HepG2 (cell line): ENCODE data around the gene C18orf54. TPM values are rescaled to one million over a fixed set of nuclear protein-coding genes. Genes with fewer than 3 reads are reported as not detected.

ENCODE experiments used
- ATF1 ChIP-seq: IDR thresholded peaks from 2 replicates; pipeline ENCODE4 v1.6.1; 2016; ENCODE audit warnings: mild to moderate bottlenecking, control low read depth
- DMAP1 ChIP-seq: IDR thresholded peaks from 2 replicates; pipeline ENCODE4 v1.6.1; 2016
- DNMT3B ChIP-seq: conservative IDR thresholded peaks from 2 replicates; pipeline ENCODE4 v1.6.1; 2016; ENCODE audit warnings: missing biosample characterization, control low read depth
- GABPB1 ChIP-seq: IDR thresholded peaks from 2 replicates; pipeline ENCODE4 v1.6.1; 2016; ENCODE audit warnings: mild to moderate bottlenecking, missing genetic modification reagents, moderate library complexity, missing compliant biosample characterization
- KDM2A ChIP-seq: sonication (generic); formaldehyde crosslinking; IDR thresholded peaks from 2 replicates; pipeline ENCODE4 v1.4.0; 2020; ENCODE audit warnings: low read depth, missing genetic modification reagents, borderline replicate concordance
- MEIS2 ChIP-seq: sonication (generic); formaldehyde crosslinking; IDR thresholded peaks from 2 replicates; pipeline ENCODE4 v1.9.0; 2021; ENCODE audit warnings: mild to moderate bottlenecking, missing genetic modification reagents
- MYC ChIP-seq: sonication (generic); formaldehyde crosslinking; IDR thresholded peaks from 2 replicates; pipeline ENCODE4 v1.9.0; 2021; ENCODE audit warnings: missing genetic modification reagents, borderline replicate concordance
- NFYB ChIP-seq: sonication (generic); formaldehyde crosslinking; IDR thresholded peaks from 2 replicates; pipeline ENCODE4 v1.4.0; 2020; ENCODE audit warnings: missing genetic modification reagents
- PRDM10 ChIP-seq: sonication (generic); formaldehyde crosslinking; IDR thresholded peaks from 2 replicates; pipeline ENCODE4 v1.4.0; 2020; ENCODE audit warnings: low read depth, missing genetic modification reagents
- RBFOX2 ChIP-seq: fragments of 200-400 bp; formaldehyde crosslinking; IDR thresholded peaks from 2 replicates; pipeline ENCODE4 v1.6.1; 2017; ENCODE audit warnings: low read depth, mild to moderate bottlenecking, low read length
- SNRNP70 ChIP-seq: fragments of 200-400 bp; formaldehyde crosslinking; IDR thresholded peaks from 2 replicates; pipeline ENCODE4 v1.6.1; 2017; ENCODE audit warnings: mild to moderate bottlenecking, low read depth, low read length, moderate library complexity
- SP1 ChIP-seq, 2 experiments: fragments of 450-650 bp in 1 of 2; sonication (generic) in 1 of 2; formaldehyde crosslinking in 1 of 2; IDR thresholded peaks; 2 replicates each; pipeline versions ENCODE4 v1.4.0 to v1.6.1; 2016 to 2020; ENCODE audit warnings: missing genetic modification reagents in 1 of 2
- TCF7L2 ChIP-seq: IDR thresholded peaks from 2 replicates; pipeline ENCODE4 v1.6.1; 2011; ENCODE audit warnings: mild to moderate bottlenecking, low read depth, low read length, moderate library complexity
- ZNF644 ChIP-seq: IDR thresholded peaks from 2 replicates; pipeline ENCODE4 v1.6.1; 2016; ENCODE audit warnings: low read depth
- ZNF672 ChIP-seq: sonication (generic); formaldehyde crosslinking; IDR thresholded peaks from 2 replicates; pipeline ENCODE4 v1.8.1; 2022; ENCODE audit warnings: missing genetic modification reagents
- ZNF749 ChIP-seq: sonication (generic); formaldehyde crosslinking; IDR thresholded peaks from 2 replicates; pipeline ENCODE4 v1.8.0; 2022; ENCODE audit warnings: mild to moderate bottlenecking, missing genetic modification reagents, moderate library complexity, borderline replicate concordance
- ZNF773 ChIP-seq: sonication (generic); formaldehyde crosslinking; IDR thresholded peaks from 2 replicates; pipeline ENCODE4 v1.4.0; 2020; ENCODE audit warnings: missing genetic modification reagents, borderline replicate concordance
- polyA plus RNA-seq, 8 experiments: library from polyadenylated mRNA; depleted of rRNA in 3 of 8; stranded (reverse) in 7 of 8; unstranded in 1 of 8; fragments of >200 nt; fragmentation: Illumina TruSeq in 4 of 8; extraction: Trizol in 4 of 8; gene quantifications; 2 replicates each; pipeline versions ENCODE4 v1.2.1 to v1.2.3, GENCODE V29; 2011 to 2016; ENCODE audit warnings: low read depth in 4 of 8, missing spikeins in 1 of 8, mixed read lengths in 1 of 8; ENCODE audit not compliant: insufficient read depth in 1 of 8
- total RNA-seq, 5 experiments: library from RNA; depleted of rRNA; stranded (reverse); fragments of >200 nt; fragmentation: Illumina TruSeq; extraction: Trizol; gene quantifications; 2 replicates each; pipeline ENCODE4 v1.2.3, GENCODE V29; 2016; ENCODE audit warnings: low read depth in 1 of 5
- TF ChIP-seq, protein P1 (sequence below): sonication (generic); formaldehyde crosslinking; IDR thresholded peaks from 2 replicates; pipeline ENCODE4 v1.4.0; 2020; ENCODE audit warnings: missing genetic modification reagents

Gene C18orf54
- total and polyA plus RNA-seq, 2 of the 13 experiments (the other 11 are each of a cell fraction or from before 2014, with no cell fraction given): 1.8 to 2.5 TPM

DNA sequence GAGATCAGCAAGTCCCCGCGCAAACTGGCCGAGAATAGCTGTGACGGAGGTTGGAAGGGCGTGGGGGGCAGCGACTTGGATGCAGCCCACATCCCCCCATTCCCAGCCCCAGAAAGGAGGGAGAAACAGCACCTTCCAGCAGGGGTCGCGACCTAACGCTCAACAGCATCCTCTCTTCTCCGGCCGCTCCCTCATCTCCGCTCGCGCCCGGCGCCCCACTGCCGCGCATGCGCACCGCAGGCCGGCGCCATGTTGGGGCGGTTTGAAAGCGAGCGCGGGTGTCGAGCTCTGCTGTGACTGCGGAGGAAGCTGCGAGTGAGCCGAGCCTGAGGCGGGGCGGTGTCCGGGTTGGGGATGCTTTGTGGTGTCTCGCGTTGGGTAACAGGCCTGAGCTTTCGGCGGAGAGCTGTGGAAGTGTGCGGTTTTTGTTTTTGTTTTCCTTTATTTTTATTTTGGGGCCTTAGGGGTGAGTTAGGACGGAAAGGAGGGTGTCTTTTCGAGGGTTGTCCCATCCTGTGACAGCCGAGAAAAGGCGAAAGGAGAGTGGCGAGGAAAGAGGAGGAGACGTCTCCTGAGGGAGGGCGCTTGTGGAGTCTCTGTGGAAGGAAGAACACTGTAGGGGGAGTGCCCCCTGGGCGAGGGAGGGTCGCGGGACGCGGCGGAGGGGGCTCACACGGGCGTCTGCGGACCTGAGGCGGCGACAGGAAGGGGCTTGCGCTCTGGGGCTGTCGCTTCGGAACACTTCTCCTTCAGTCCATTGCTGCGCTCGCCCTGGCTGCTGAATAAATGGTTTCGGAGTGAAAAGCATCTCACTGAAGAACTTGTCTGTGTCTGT is at the start of gene C18orf54, which contains the start of gene STARD6 (continued):
- TF ChIP-seq PRDM10 (CRISPR knock-in tag) (no peak), RBFOX2 (peak; percentile 76), DMAP1 (CRISPR knock-in tag) (no peak), ZNF749 (CRISPR knock-in tag) (no peak), NFYB (CRISPR knock-in tag) (no peak), MYC (CRISPR knock-in tag) (no peak), TCF7L2 (no peak), ATF1 (CRISPR knock-in tag) (no peak), ZNF773 (CRISPR knock-in tag) (no peak), KDM2A (CRISPR knock-in tag) (peak; percentile 67; the same call in 1 of the 2 replicates), SP1 (IDR thresholded peaks at IDR 0.05) (no peak), SP1 (CRISPR knock-in tag; IDR thresholded peaks at IDR 0.05) (no peak), ZNF672 (0 out of 2 replicates have a peak, but pooled peaks have one; percentile 49), MEIS2 (CRISPR knock-in tag) (no peak), DNMT3B (CRISPR knock-in tag) (no peak), GABPB1 (CRISPR knock-in tag) (peak; percentile 83), ZNF644 (CRISPR knock-in tag) (no peak), SNRNP70 (no peak)
- TF ChIP-seq, protein P1, sequence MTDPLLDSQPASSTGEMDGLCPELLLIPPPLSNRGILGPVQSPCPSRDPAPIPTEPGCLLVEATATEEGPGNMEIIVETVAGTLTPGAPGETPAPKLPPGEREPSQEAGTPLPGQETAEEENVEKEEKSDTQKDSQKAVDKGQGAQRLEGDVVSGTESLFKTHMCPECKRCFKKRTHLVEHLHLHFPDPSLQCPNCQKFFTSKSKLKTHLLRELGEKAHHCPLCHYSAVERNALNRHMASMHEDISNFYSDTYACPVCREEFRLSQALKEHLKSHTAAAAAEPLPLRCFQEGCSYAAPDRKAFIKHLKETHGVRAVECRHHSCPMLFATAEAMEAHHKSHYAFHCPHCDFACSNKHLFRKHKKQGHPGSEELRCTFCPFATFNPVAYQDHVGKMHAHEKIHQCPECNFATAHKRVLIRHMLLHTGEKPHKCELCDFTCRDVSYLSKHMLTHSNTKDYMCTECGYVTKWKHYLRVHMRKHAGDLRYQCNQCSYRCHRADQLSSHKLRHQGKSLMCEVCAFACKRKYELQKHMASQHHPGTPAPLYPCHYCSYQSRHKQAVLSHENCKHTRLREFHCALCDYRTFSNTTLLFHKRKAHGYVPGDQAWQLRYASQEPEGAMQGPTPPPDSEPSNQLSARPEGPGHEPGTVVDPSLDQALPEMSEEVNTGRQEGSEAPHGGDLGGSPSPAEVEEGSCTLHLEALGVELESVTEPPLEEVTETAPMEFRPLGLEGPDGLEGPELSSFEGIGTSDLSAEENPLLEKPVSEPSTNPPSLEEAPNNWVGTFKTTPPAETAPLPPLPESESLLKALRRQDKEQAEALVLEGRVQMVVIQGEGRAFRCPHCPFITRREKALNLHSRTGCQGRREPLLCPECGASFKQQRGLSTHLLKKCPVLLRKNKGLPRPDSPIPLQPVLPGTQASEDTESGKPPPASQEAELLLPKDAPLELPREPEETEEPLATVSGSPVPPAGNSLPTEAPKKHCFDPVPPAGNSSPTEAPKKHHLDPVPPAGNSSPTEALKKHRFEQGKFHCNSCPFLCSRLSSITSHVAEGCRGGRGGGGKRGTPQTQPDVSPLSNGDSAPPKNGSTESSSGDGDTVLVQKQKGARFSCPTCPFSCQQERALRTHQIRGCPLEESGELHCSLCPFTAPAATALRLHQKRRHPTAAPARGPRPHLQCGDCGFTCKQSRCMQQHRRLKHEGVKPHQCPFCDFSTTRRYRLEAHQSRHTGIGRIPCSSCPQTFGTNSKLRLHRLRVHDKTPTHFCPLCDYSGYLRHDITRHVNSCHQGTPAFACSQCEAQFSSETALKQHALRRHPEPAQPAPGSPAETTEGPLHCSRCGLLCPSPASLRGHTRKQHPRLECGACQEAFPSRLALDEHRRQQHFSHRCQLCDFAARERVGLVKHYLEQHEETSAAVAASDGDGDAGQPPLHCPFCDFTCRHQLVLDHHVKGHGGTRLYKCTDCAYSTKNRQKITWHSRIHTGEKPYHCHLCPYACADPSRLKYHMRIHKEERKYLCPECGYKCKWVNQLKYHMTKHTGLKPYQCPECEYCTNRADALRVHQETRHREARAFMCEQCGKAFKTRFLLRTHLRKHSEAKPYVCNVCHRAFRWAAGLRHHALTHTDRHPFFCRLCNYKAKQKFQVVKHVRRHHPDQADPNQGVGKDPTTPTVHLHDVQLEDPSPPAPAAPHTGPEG (CRISPR knock-in tag): no peak
